ENCODE measurements around the gene AHCYL2.

- TF ChIP-seq CTCF (IDR thresholded peaks at IDR 0.05; ENCODE audit: low read depth, low read length, poor library complexity, severe bottlenecking) = no peak
- TF ChIP-seq EZH2phosphoT487 (IDR thresholded peaks at IDR 0.05; ENCODE audit: borderline replicate concordance, low read length) = no peak
Measured at GRCh38 chr7:129390314-129390713, 165.5 kb downstream of the AHCYL2 start.
